ENCODE results near the gene CNTRL.
"Not testable (repeated sequence)": the region's sequence is repeated elsewhere in the genome, so short reads cannot be mapped to it uniquely, and the experiment has no call there.

The CNTRL gene

GRCh38 chr9:121074370-121075250 lies at the start of gene CNTRL:
Gene CNTRL, plus strand, starts transcription at chr9:121074955. Its CDS starts 13,372 bp downstream, at chr9:121088327.
- no peak for TF ChIP-seq CTCF (IDR thresholded peaks at IDR 0.05; ENCODE audit: low read depth, low read length)
- peak; percentile 89 to 90 for DNase-seq (ENCODE audit: low read depth in 2 of 2)
- peak within 1 kb of the TSS; percentile 69 to 80 for H3K4me3 ChIP-seq (replicated peaks in 1 of 2; ENCODE audit: low read depth in 2 of 2, low read length in 2 of 2)

- no peak overlapping the region for H3K4me3 ChIP-seq (replicated peaks in 1 of 2; ENCODE audit: low read depth in 2 of 2, low read length in 2 of 2)
Observed at GRCh38 chr9:121026260-121026691, 48.5 kb upstream of the CNTRL start.

GRCh38 chr9:121026768-121027167 lies 48.0 kb upstream of the CNTRL start:
- no peak for DNase-seq (ENCODE audit: low read depth in 2 of 2)
- H3K4me3 ChIP-seq (replicated peaks in 1 of 2; ENCODE audit: low read depth in 2 of 2, low read length in 2 of 2), result no peak overlapping the region
- no peak for TF ChIP-seq CTCF (IDR thresholded peaks at IDR 0.05; ENCODE audit: low read depth, low read length)

More at GRCh38 chr9:121026260-121026691, 48.5 kb upstream of the CNTRL start:
- no peak for TF ChIP-seq CTCF (IDR thresholded peaks at IDR 0.05; ENCODE audit: low read depth, low read length)
- peak; percentile 30 to 50 for DNase-seq (ENCODE audit: low read depth in 2 of 2)

- H3K4me3 ChIP-seq (replicated peaks in 1 of 2; ENCODE audit: low read depth in 2 of 2, low read length in 2 of 2); DNase-seq (ENCODE audit: low read depth in 2 of 2): not testable (repeated sequence)
Observed at GRCh38 chr9:121028285-121028684, 46.5 kb upstream of the CNTRL start.

GRCh38 chr9:121029469-121029868 lies 45.3 kb upstream of the CNTRL start:
- TF ChIP-seq CTCF (IDR thresholded peaks at IDR 0.05; ENCODE audit: low read depth, low read length), result no peak
- DNase-seq (ENCODE audit: low read depth in 2 of 2), result no peak

GRCh38 chr9:121034529-121034928 lies 40.2 kb upstream of the CNTRL start:
- DNase-seq (ENCODE audit: low read depth in 2 of 2), result no peak
- TF ChIP-seq CTCF (IDR thresholded peaks at IDR 0.05; ENCODE audit: low read depth, low read length), result no peak
- no peak overlapping the region for H3K4me3 ChIP-seq (replicated peaks in 1 of 2; ENCODE audit: low read depth in 2 of 2, low read length in 2 of 2)

More at GRCh38 chr9:121029469-121029868, 45.3 kb upstream of the CNTRL start:
- H3K4me3 ChIP-seq (replicated peaks in 1 of 2; ENCODE audit: low read depth in 2 of 2, low read length in 2 of 2), result no peak overlapping the region

- not testable (repeated sequence) for H3K4me3 ChIP-seq (replicated peaks in 1 of 2; ENCODE audit: low read depth in 2 of 2, low read length in 2 of 2)
- DNase-seq (ENCODE audit: low read depth in 2 of 2), result peak in 1 of 2 donors; percentile 17
Observed at GRCh38 chr9:121035717-121036116, 39.0 kb upstream of the CNTRL start.
